Middle frontal gyrus (tissue), 1 donor: ENCODE data around the gene ERVFRD-1.

Experiments used
- DNase-seq: peaks from one replicate; pipeline ENCODE4 v3.0.0-alpha.2; 2015; ENCODE audit warnings: low spot score; ENCODE audit errors: extremely low spot score

Gene ERVFRD-1

GRCh38 chr6:11053307-11053706, 58.2 kb downstream of the ERVFRD-1 start:
- DNase-seq = no peak
